LNCaP clone FGC (cell line): Measurements from ENCODE around the gene RNF223.
A peak's percentile ranks its signal among the peaks of the same experiment; 100 is the strongest.
"Not testable (repeated sequence)": the region's sequence is repeated elsewhere in the genome, so short reads cannot be mapped to it uniquely, and the experiment has no call there.

ENCODE experiments used
- DNase-seq: peaks from one replicate; pipeline ENCODE4 v3.0.0-alpha.2; 2011; ENCODE audit warnings: low read depth
- H3K4me3 ChIP-seq: 2 replicates; pipeline ENCODE4 v1.5.1; 2011; ENCODE audit warnings: mild to moderate bottlenecking, low read depth, low read length, control low read depth
- CTCF ChIP-seq: IDR thresholded peaks from 2 replicates; pipeline ENCODE4 v1.5.1; 2012; ENCODE audit warnings: mild to moderate bottlenecking; ENCODE audit not compliant: control insufficient read depth, insufficient read depth; ENCODE audit errors: extremely low read depth

Gene RNF223

GRCh38 chr1:1066403-1067283 lies 7.5 kb downstream of the RNF223 start:
- DNase-seq = no peak
- no peak for TF ChIP-seq CTCF
- H3K4me3 ChIP-seq = peak overlapping the region; percentile 83

- DNase-seq, H3K4me3 ChIP-seq: not testable (repeated sequence)
Measured at GRCh38 chr1:1065940-1066304, 8.2 kb downstream of the RNF223 start.

- no peak overlapping the region for H3K4me3 ChIP-seq
- DNase-seq = no peak
- TF ChIP-seq CTCF = no peak
Measured at GRCh38 chr1:1065265-1065939, 8.7 kb downstream of the RNF223 start.

- DNase-seq = no peak
- no peak overlapping the region for H3K4me3 ChIP-seq
- TF ChIP-seq CTCF = peak; percentile 98
Measured at GRCh38 chr1:1063945-1064831, 9.9 kb downstream of the RNF223 start.

GRCh38 chr1:1063261-1063944 lies 10.7 kb downstream of the RNF223 start:
- no peak for TF ChIP-seq CTCF
- no peak for DNase-seq
- H3K4me3 ChIP-seq = no peak overlapping the region

- DNase-seq = no peak
- TF ChIP-seq CTCF = no peak
- H3K4me3 ChIP-seq = no peak overlapping the region
Measured at GRCh38 chr1:1062348-1063163, 11.6 kb downstream of the RNF223 start.
